ENCODE data around the gene MTMR12. TPM values are rescaled to one million over a fixed set of nuclear protein-coding genes. Genes with fewer than 3 reads are reported as not detected.

Gene MTMR12
- total and polyA plus RNA-seq, 2 of the 13 experiments (the other 11 are each of a cell fraction or from before 2014, with no cell fraction given) = 23.4 to 36.6 TPM

GRCh38 chr5:32362527-32362926 is 49.8 kb upstream of the MTMR12 start:
- ChIA-PET CTCF (ENCODE audit: low intra/inter-chr PET ratio, low total read pairs) (no interaction called here), POLR2A (no interaction called here)
- Histone ChIP-seq H2AFZ (ENCODE audit: low read length) (no peak overlapping the region), H4K20me1 (ENCODE audit: insufficient read depth, low read length) (no peaks in the 10 kb centered on the region), H3K27me3 (ENCODE audit: control insufficient read depth in 1 of 2, insufficient read depth in 2 of 2, low read length in 2 of 2) (no peaks in the 10 kb centered on the region), H3K9me3 (ENCODE audit: low read length) (no peaks in the 10 kb centered on the region), H3K4me1 (ENCODE audit: insufficient read depth, low read length) (no peaks in the 10 kb centered on the region), H3K79me2 (ENCODE audit: insufficient read depth, low read length) (no peaks in the 10 kb centered on the region), H3K27ac (ENCODE audit: extremely low read length, insufficient read depth, low read length) (no peak overlapping the region), H3K4me2 (ENCODE audit: low read depth, low read length) (no peak overlapping the region), H3K36me3 (replicated peaks in 1 of 2; ENCODE audit: control insufficient read depth in 1 of 2, insufficient read depth in 2 of 2, low read length in 2 of 2) (peaks cover 13 to 66% of the 10 kb centered on the region in 2 experiments), H3K4me3 (replicated peaks in 1 of 3; ENCODE audit: insufficient read depth in 1 of 3, low read depth in 2 of 3, low read length in 3 of 3) (no peak overlapping the region), H3K9ac (ENCODE audit: insufficient read depth, low read depth, low read length) (no peak overlapping the region)
- FAIRE-seq = no peak
- in situ Hi-C loops (cut with HindIII; ENCODE audit: extremely low pct_ligation_motif_present, low pct_unique_long_range_greater_than_20kb) (no loop called here), intact Hi-C loops (cut with micrococcal nuclease; ENCODE audit: unreplicated experiment) (no loop called here)
- no peak for ATAC-seq
- no peak for DNase-seq (ENCODE audit: low spot score)
- BruUV-seq (replicated peaks) = no TSS peak
- TF ChIP-seq ZNF253 (CRISPR knock-in tag; IDR thresholded peaks at IDR 0.05; ENCODE audit: borderline replicate concordance) = no peak
- peak; percentile 61; the same call in 1 of the 2 replicates for TF ChIP-seq CEBPB (IDR thresholded peaks at IDR 0.05; ENCODE audit: borderline replicate concordance, low read depth, low read length)
- 96% methylated on average over 4 of the region's 4 CpGs for WGBS (ENCODE audit: low lambda C conversion rate)

- CTCF ChIA-PET (ENCODE audit: low intra/inter-chr PET ratio, low total read pairs) = no interaction called here
- no peaks in the 10 kb centered on the region for H3K4me1 ChIP-seq (ENCODE audit: insufficient read depth, low read length)
- TF ChIP-seq PHF8 (CRISPR knock-in tag; IDR thresholded peaks at IDR 0.05) (no peak), SP1 (IDR thresholded peaks at IDR 0.05) (no peak), SP1 (CRISPR knock-in tag; IDR thresholded peaks at IDR 0.05) (no peak), RBM22 (optimal IDR thresholded peaks at IDR 0.05; ENCODE audit: low read length) (peak; percentile 59), TBX3 (IDR thresholded peaks at IDR 0.05; ENCODE audit: borderline replicate concordance) (no peak)
Measured at GRCh38 chr5:32360906-32361305, 48.2 kb upstream of the MTMR12 start.

More at GRCh38 chr5:32360906-32361305, 48.2 kb upstream of the MTMR12 start:
- no peak overlapping the region for H3K27ac ChIP-seq (ENCODE audit: extremely low read length, insufficient read depth, low read length)
- H3K4me3 ChIP-seq (replicated peaks in 1 of 3; ENCODE audit: insufficient read depth in 1 of 3, low read depth in 2 of 3, low read length in 3 of 3) = no peak overlapping the region
- no peak overlapping the region for H2AFZ ChIP-seq (ENCODE audit: low read length)
- H3K4me2 ChIP-seq (ENCODE audit: low read depth, low read length) = no peak overlapping the region
- no TSS peak for BruUV-seq (replicated peaks)
- DNase-seq (ENCODE audit: low spot score) (no peak), FAIRE-seq (no peak), ATAC-seq (no peak)
- WGBS (ENCODE audit: low lambda C conversion rate) = 99% methylated on average over 4 of the region's 4 CpGs
- H4K20me1 ChIP-seq (ENCODE audit: insufficient read depth, low read length) = no peaks in the 10 kb centered on the region
- H3K36me3 ChIP-seq (replicated peaks in 1 of 2; ENCODE audit: control insufficient read depth in 1 of 2, insufficient read depth in 2 of 2, low read length in 2 of 2) = peaks cover 17 to 69% of the 10 kb centered on the region in 2 experiments
- H3K9me3 ChIP-seq (ENCODE audit: low read length) = no peaks in the 10 kb centered on the region
- no peak overlapping the region for H3K9ac ChIP-seq (ENCODE audit: insufficient read depth, low read depth, low read length)
- intact Hi-C loops (cut with micrococcal nuclease; ENCODE audit: unreplicated experiment) = no loop called here
- no peaks in the 10 kb centered on the region for H3K27me3 ChIP-seq (ENCODE audit: control insufficient read depth in 1 of 2, insufficient read depth in 2 of 2, low read length in 2 of 2)
- H3K79me2 ChIP-seq (ENCODE audit: insufficient read depth, low read length) = no peaks in the 10 kb centered on the region
- POLR2A ChIA-PET = no interaction called here
- in situ Hi-C loops (cut with HindIII; ENCODE audit: extremely low pct_ligation_motif_present, low pct_unique_long_range_greater_than_20kb) = no loop called here

Measured in HepG2 (cell line).